AG04449 (cell line): ENCODE results near the gene UPF1.
"Not testable (repeated sequence)": the region's sequence is repeated elsewhere in the genome, so short reads cannot be mapped to it uniquely, and the experiment has no call there.

Experiments
- CTCF ChIA-PET: fragments of 350-600 bp; formaldehyde crosslinking; extraction: SDS; loops from one replicate; lab custom pipeline; 2021; ENCODE audit warnings: antibody characterized with exemption; lab: Yijun Ruan, JAX
- POLR2A ChIA-PET: fragments of 400-600, 350-600 bp; formaldehyde crosslinking; extraction: SDS; loops from one replicate; lab custom pipeline; 2020; ENCODE audit warnings: antibody characterized with exemption, inconsistent platforms; lab: Yijun Ruan, JAX
- DNase-seq: peaks from one replicate; pipeline ENCODE4 v3.0.0-alpha.2; 2010; ENCODE audit warnings: low read depth, low spot score
- H3K4me3 ChIP-seq: 2 replicates; pipeline ENCODE4 v1.5.1; 2011; ENCODE audit warnings: low read depth, mild to moderate bottlenecking, control low read depth, low read length
- TF ChIP-seq, protein P1 (sequence below): IDR thresholded peaks from one replicate; pipeline ENCODE4 v1.5.1; 2011; ENCODE audit warnings: mild to moderate bottlenecking, moderate library complexity, low read length, control low read depth, inconsistent platforms; ENCODE audit not compliant: insufficient read depth; ENCODE audit errors: missing control alignments

UPF1 gene

GRCh38 chr19:18908917-18909619, 77.3 kb downstream of the UPF1 start:
- POLR2A ChIA-PET: no interaction called here
- no peak overlapping the region for H3K4me3 ChIP-seq
- TF ChIP-seq, protein P1, sequence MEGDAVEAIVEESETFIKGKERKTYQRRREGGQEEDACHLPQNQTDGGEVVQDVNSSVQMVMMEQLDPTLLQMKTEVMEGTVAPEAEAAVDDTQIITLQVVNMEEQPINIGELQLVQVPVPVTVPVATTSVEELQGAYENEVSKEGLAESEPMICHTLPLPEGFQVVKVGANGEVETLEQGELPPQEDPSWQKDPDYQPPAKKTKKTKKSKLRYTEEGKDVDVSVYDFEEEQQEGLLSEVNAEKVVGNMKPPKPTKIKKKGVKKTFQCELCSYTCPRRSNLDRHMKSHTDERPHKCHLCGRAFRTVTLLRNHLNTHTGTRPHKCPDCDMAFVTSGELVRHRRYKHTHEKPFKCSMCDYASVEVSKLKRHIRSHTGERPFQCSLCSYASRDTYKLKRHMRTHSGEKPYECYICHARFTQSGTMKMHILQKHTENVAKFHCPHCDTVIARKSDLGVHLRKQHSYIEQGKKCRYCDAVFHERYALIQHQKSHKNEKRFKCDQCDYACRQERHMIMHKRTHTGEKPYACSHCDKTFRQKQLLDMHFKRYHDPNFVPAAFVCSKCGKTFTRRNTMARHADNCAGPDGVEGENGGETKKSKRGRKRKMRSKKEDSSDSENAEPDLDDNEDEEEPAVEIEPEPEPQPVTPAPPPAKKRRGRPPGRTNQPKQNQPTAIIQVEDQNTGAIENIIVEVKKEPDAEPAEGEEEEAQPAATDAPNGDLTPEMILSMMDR: no peak
- CTCF ChIA-PET: interaction anchor here (1.9 kb wide), 2 partner anchors 10 to 14 kb away, joined by 4 to 6 read pairs; partner anchors contain the start of genes CERS1, COPE and DDX49
- no peak for DNase-seq

- ChIA-PET POLR2A (no interaction called here), CTCF (interaction anchor here (1.9 kb wide), 1 partner anchor 9 kb away, joined by 6 read pairs; the partner anchor contains the start of genes COPE and DDX49)
- H3K4me3 ChIP-seq: no peak overlapping the region
- no peak for DNase-seq
- TF ChIP-seq, protein P1: no peak
These were observed 78.3 kb downstream of the UPF1 start for GRCh38 chr19:18910010-18910409.

DNA sequence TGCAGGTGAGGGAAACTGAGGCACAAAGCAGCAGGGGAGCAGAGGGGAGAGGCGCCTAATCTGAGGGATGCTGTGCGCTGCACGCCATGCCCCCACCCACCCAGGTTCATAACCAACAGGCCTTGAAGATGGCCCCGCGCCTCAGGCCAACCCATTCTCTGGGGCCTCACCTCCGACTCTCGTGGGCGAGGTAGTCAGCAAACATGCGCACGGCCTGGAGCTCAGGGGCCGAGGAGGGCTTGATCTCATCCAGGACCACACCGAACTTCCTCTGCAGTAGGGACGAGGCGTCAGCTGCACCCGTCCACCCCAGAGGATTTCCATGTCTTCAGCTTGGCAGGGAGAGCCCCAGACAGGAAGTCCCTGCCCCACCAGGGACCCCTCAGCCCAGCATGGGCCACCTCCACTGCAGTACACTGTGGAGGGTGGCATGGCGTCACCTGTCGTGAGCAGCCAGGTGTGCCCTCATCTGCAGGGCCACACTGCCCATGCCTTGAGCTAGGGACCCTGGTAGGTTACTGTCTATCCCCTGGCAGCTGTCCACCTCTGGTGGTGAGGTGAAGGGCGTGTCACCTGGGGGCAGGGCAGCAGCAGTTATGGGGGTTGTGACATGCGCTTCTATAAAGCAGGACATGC, 79.2 kb downstream of the UPF1 start:
- ChIA-PET POLR2A (interaction anchor here (0.8 to 0.9 kb wide), 2 partner anchors 8 to 391 kb away, joined by 3 to 4 read pairs; partner anchors contain the start of gene COPE), CTCF (interaction anchor here (0.9 to 1.9 kb wide), 2 partner anchors 8 to 44 kb away, joined by 4 to 6 read pairs; partner anchors contain the start of genes COPE and DDX49)
- DNase-seq: no peak
- TF ChIP-seq, protein P1: no peak
- no peak overlapping the region for H3K4me3 ChIP-seq

DNA sequence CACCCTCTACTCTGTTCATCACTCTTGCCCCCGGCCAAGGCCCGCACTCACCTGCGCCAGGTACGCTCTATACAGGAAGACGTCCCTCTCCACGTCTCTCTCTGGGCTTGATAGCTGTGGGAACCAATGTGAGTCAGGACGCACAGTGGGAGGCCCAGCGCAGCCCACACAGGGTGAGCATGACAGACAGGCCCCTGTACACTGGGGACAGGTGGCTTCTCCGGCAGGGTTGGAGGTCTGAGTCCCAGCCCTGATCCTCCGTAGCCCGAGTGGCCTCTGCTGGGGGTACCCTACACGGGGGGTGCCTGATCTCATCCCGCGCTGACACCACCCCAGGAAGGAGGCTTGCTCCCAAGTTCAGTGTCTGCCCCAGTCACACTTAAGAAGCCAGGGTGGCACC, 81.2 kb downstream of the UPF1 start:
- DNase-seq: no peak
- ChIA-PET CTCF (interaction anchor here (0.6 to 1.4 kb wide), 3 partner anchors 74 to 228 kb away, joined by 3 to 4 read pairs (median 3); no protein-coding TSS in a partner anchor), POLR2A (no interaction called here)
- TF ChIP-seq, protein P1: no peak
- H3K4me3 ChIP-seq: no peak overlapping the region

DNA sequence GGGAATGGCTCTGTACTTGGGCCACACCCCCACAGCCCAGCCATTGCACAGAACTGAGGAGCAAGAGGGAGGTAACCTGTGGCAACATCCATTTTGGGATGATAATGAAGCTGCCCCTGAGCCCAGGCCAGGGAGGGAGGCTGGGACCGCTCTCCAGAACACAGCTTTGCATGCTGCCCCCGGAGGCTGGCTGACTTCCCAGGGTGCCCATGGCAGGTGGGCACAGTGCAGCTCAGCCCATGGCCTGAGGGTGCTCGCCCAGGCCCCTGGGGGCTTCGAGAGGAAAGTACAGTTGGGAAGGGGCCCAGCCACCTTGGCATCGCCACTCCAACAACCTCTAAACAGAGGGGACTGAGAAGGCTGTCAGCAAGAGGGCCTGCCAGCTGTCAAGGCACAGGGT, 81.7 kb downstream of the UPF1 start:
- ChIA-PET CTCF (interaction anchor here (0.7 to 1.4 kb wide), 3 partner anchors 66 to 227 kb away, joined by 3 to 5 read pairs (median 4); no protein-coding TSS in a partner anchor), POLR2A (no interaction called here)
- no peak overlapping the region for H3K4me3 ChIP-seq
- no peak for DNase-seq
- TF ChIP-seq, protein P1: no peak

- ChIA-PET POLR2A (no interaction called here), CTCF (interaction anchor here (1.4 kb wide), 1 partner anchor 462 kb away, joined by 3 read pairs; no protein-coding TSS in a partner anchor)
- TF ChIP-seq, protein P1: peak; percentile 44
- H3K4me3 ChIP-seq: no peak overlapping the region
- no peak for DNase-seq
These were observed 83.9 kb downstream of the UPF1 start for GRCh38 chr19:18915639-18916038.

DNA sequence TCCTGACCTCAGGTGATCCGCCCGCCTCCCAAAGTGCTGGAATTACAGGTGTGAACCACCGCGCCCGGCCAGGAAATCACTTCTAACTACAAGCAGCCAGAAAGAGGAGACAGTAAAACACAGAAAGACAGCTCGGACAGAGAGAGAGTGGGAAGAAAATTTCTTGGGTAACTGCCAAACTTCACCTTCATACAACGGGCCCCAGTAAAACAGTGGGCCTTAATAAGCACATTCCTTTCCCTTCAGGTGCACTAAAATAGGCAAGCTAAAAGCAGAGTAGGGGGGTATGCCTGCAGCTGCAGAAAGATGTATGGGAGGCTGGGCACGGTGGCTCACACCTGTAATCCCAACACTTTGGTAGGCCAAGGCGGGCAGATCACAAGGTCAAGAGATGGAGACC, 85.8 kb downstream of the UPF1 start:
- CTCF ChIA-PET: interaction anchor here (1.0 to 1.2 kb wide), 2 partner anchors 24 to 70 kb away, joined by 3 to 4 read pairs; partner anchors contain the start of gene HOMER3
- peak overlapping the region; percentile 95 for H3K4me3 ChIP-seq
- DNase-seq, POLR2A ChIA-PET: not testable (repeated sequence)
